H1 (cell line): ENCODE results near the gene UBXN11. TPM values are rescaled to one million over a fixed set of nuclear protein-coding genes. Genes with fewer than 3 reads are reported as not detected.

Experiments
- CTCF ChIA-PET: fragments of 300-600 bp; sonication (Branson Sonifier 250); formaldehyde crosslinking; loops from one replicate; lab custom pipeline; 2021; ENCODE audit not compliant: partially characterized antibody; lab: Charles Lee
- POLR2A ChIA-PET: fragments of 300-600 bp; sonication (Branson Sonifier 250); formaldehyde crosslinking; loops from one replicate; lab custom pipeline; 2021; ENCODE audit warnings: inconsistent platforms; ENCODE audit not compliant: partially characterized antibody; lab: Charles Lee
- DNase-seq, 2 experiments: peaks; one replicate each; pipeline versions ENCODE4 v3.0.0 to v3.0.0-alpha.2; 2010 to 2022; ENCODE audit warnings: low spot score in 2 of 2, low read depth in 1 of 2, mixed read lengths in 1 of 2
- FAIRE-seq: peaks from 2 replicates; lab custom pipeline; 2011; peaks lifted over from hg19 to GRCh38; lab: Jason Lieb, UNC
- H2AFZ ChIP-seq: 2 replicates; pipeline ENCODE4 v1.8.1; 2012; ENCODE audit warnings: low read length, inconsistent platforms
- H2AK5ac ChIP-seq: 2 replicates; pipeline ENCODE4 v1.6.1; 2013; ENCODE audit warnings: low read depth, low read length
- H2BK120ac ChIP-seq: replicated peaks from 2 replicates; pipeline ENCODE3; 2013; ENCODE audit warnings: low read depth, low read length, inconsistent platforms
- H2BK12ac ChIP-seq: 2 replicates; pipeline ENCODE4 v1.6.1; 2013; ENCODE audit warnings: low read depth, low read length
- H2BK15ac ChIP-seq: 2 replicates; pipeline ENCODE4 v1.6.1; 2013; ENCODE audit warnings: low read length
- H2BK20ac ChIP-seq: 2 replicates; pipeline ENCODE4 v1.6.1; 2013; ENCODE audit warnings: low read length
- H2BK5ac ChIP-seq: 2 replicates; pipeline ENCODE4 v1.6.1; 2013; ENCODE audit warnings: low read depth, low read length
- H3K14ac ChIP-seq: 2 replicates; pipeline ENCODE4 v1.6.1; 2013; ENCODE audit warnings: inconsistent platforms; ENCODE audit not compliant: insufficient read length
- H3K18ac ChIP-seq: 2 replicates; pipeline ENCODE4 v1.6.1; 2013; ENCODE audit warnings: low read length; ENCODE audit errors: extremely low read depth
- H3K23ac ChIP-seq: 2 replicates; pipeline ENCODE4 v1.6.1; 2013; ENCODE audit warnings: inconsistent platforms; ENCODE audit not compliant: insufficient read length
- H3K23me2 ChIP-seq: 2 replicates; pipeline ENCODE4 v1.6.1; 2013; ENCODE audit warnings: low read depth, low read length
- H3K27ac ChIP-seq: 2 replicates; pipeline ENCODE4 v1.6.1; 2011; ENCODE audit warnings: low read depth, low read length, inconsistent platforms
- H3K27me3 ChIP-seq, 4 experiments: replicated peaks in 1 of 4; 1 replicate in 1 of 4; 2 replicates in 3 of 4; pipeline versions ENCODE4 v1.6.1 to v1.8.1; 2011 to 2013; ENCODE audit warnings: low read length in 3 of 4, mild to moderate bottlenecking in 3 of 4, inconsistent platforms in 2 of 4, mixed read lengths in 2 of 4, moderate library complexity in 1 of 4; ENCODE audit not compliant: control insufficient read depth in 3 of 4, insufficient read depth in 3 of 4; ENCODE audit errors: extremely low read depth in 1 of 4
- H3K36me3 ChIP-seq, 4 experiments: 2 replicates each; pipeline versions ENCODE4 v1.6.1 to v1.8.1; 2011 to 2013; ENCODE audit warnings: mild to moderate bottlenecking in 4 of 4, low read length in 3 of 4, moderate library complexity in 2 of 4, control low read depth in 1 of 4, inconsistent platforms in 1 of 4; ENCODE audit not compliant: insufficient read depth in 4 of 4, control insufficient read depth in 2 of 4
- H3K4ac ChIP-seq: replicated peaks from 2 replicates; pipeline ENCODE3; 2013; ENCODE audit warnings: low read length, low read depth, mixed read lengths, inconsistent platforms; ENCODE audit not compliant: insufficient read length
- H3K4me1 ChIP-seq, 4 experiments: replicated peaks in 1 of 4; 1 replicate in 1 of 4; 2 replicates in 3 of 4; pipeline versions ENCODE4 v1.6.1 to v1.8.1; 2011 to 2013; ENCODE audit warnings: low read length in 3 of 4, inconsistent platforms in 2 of 4, mixed read lengths in 1 of 4; ENCODE audit not compliant: insufficient read depth in 4 of 4, control insufficient read depth in 3 of 4
- H3K4me2 ChIP-seq, 2 experiments: 2 replicates each; pipeline versions ENCODE4 v1.6.1 to v1.8.1; 2011 to 2013; ENCODE audit warnings: low read depth in 2 of 2, low read length in 2 of 2, control low read depth in 1 of 2, inconsistent platforms in 1 of 2, mild to moderate bottlenecking in 1 of 2; ENCODE audit not compliant: insufficient read depth in 1 of 2
- H3K4me3 ChIP-seq, 4 experiments: fragments of 200-600, 300-600 bp in 1 of 4; sonication (generic), shearing (Covaris generic), sonication (Bioruptor Twin) in 1 of 4; 2 replicates each; pipeline versions ENCODE4 v1.5.1 to v1.8.1; 2011 to 2016; ENCODE audit warnings: low read length in 4 of 4, low read depth in 3 of 4, control low read depth in 2 of 4, inconsistent platforms in 2 of 4, mild to moderate bottlenecking in 2 of 4, mixed read lengths in 1 of 4, moderate library complexity in 1 of 4; ENCODE audit not compliant: insufficient read depth in 2 of 4; ENCODE audit errors: extremely low read depth in 1 of 4
- H3K56ac ChIP-seq: replicated peaks from 2 replicates; pipeline ENCODE3; 2013; ENCODE audit warnings: low read depth, mild to moderate bottlenecking, mixed read lengths, low read length, inconsistent platforms; ENCODE audit not compliant: insufficient read length
- H3K79me1 ChIP-seq: 2 replicates; pipeline ENCODE4 v1.6.1; 2013; ENCODE audit warnings: low read depth, low read length, control low read depth
- H3K79me2 ChIP-seq, 2 experiments: 2 replicates each; pipeline versions ENCODE4 v1.6.1 to v1.8.1; 2012 to 2013; ENCODE audit warnings: low read length in 2 of 2, mild to moderate bottlenecking in 2 of 2, inconsistent platforms in 1 of 2; ENCODE audit not compliant: insufficient read depth in 2 of 2, control insufficient read depth in 1 of 2
- H3K9ac ChIP-seq, 4 experiments: replicated peaks in 1 of 4; 1 replicate in 1 of 4; 2 replicates in 3 of 4; pipeline versions ENCODE4 v1.6.1 to v1.8.1; 2011 to 2013; ENCODE audit warnings: low read depth in 3 of 4, low read length in 3 of 4, control low read depth in 2 of 4, mild to moderate bottlenecking in 2 of 4, moderate library complexity in 2 of 4, inconsistent platforms in 1 of 4; ENCODE audit errors: extremely low read depth in 1 of 4
- H3K9me3 ChIP-seq, 2 experiments: 2 replicates each; pipeline versions ENCODE4 v1.6.1 to v1.8.1; 2012 to 2013; ENCODE audit warnings: mild to moderate bottlenecking in 2 of 2, moderate library complexity in 2 of 2, control low read depth in 1 of 2, inconsistent platforms in 1 of 2, low read depth in 1 of 2, low read length in 1 of 2, mixed read lengths in 1 of 2; ENCODE audit not compliant: insufficient read depth in 2 of 2
- H4K20me1 ChIP-seq, 2 experiments: replicated peaks in 1 of 2; 2 replicates each; pipeline versions ENCODE3 to v1.8.1; 2011 to 2013; ENCODE audit warnings: inconsistent platforms in 2 of 2, low read length in 2 of 2, mild to moderate bottlenecking in 1 of 2; ENCODE audit not compliant: insufficient read depth in 2 of 2, control insufficient read depth in 1 of 2
- H4K5ac ChIP-seq: 2 replicates; pipeline ENCODE4 v1.6.1; 2013; ENCODE audit warnings: low read length, low read depth, mixed read lengths, inconsistent platforms; ENCODE audit not compliant: insufficient read length
- H4K8ac ChIP-seq: 2 replicates; pipeline ENCODE4 v1.8.0; 2013; ENCODE audit warnings: mild to moderate bottlenecking, moderate library complexity, low read length, inconsistent platforms; ENCODE audit not compliant: insufficient read depth; ENCODE audit errors: extremely low read depth
- H4K91ac ChIP-seq: replicated peaks from 2 replicates; pipeline ENCODE3; 2013; ENCODE audit warnings: low read length, mixed read lengths, inconsistent platforms; ENCODE audit not compliant: insufficient read length
- ATF2 ChIP-seq: IDR thresholded peaks from 2 replicates; pipeline ENCODE4 v1.6.1; 2012; ENCODE audit warnings: low read length, inconsistent platforms
- CBX8 ChIP-seq: fragments of 300-800, 300-1000 bp; sonication (generic); IDR thresholded peaks from 2 replicates; pipeline ENCODE4 v1.7.1; 2016; ENCODE audit warnings: low read depth, low read length, borderline replicate concordance
- CEBPB ChIP-seq: IDR thresholded peaks from 2 replicates; pipeline ENCODE4 v1.6.1; 2012; ENCODE audit warnings: low read depth, low read length
- EP300 ChIP-seq, 2 experiments: IDR thresholded peaks; 1 replicate in 1 of 2; 2 replicates in 1 of 2; pipeline ENCODE4 v1.6.1; 2011 to 2012; ENCODE audit warnings: low read depth in 2 of 2, low read length in 2 of 2, mild to moderate bottlenecking in 2 of 2, borderline replicate concordance in 1 of 2, inconsistent platforms in 1 of 2, moderate library complexity in 1 of 2
- GABPA ChIP-seq: IDR thresholded peaks from 2 replicates; pipeline ENCODE4 v1.6.1; 2011; ENCODE audit warnings: mild to moderate bottlenecking, low read length, moderate library complexity, borderline replicate concordance; ENCODE audit not compliant: insufficient read depth
- KDM1A ChIP-seq: fragments of 200-600, 300-600 bp; sonication (generic); IDR thresholded peaks from 2 replicates; pipeline ENCODE4 v1.7.1; 2016; ENCODE audit warnings: mild to moderate bottlenecking, low read length, borderline replicate concordance
- KDM4A ChIP-seq: IDR thresholded peaks from one replicate; pipeline ENCODE4 v1.7.1; 2012; ENCODE audit warnings: low read depth, mild to moderate bottlenecking, moderate library complexity, low read length, inconsistent platforms; ENCODE audit not compliant: severe bottlenecking
- SP2 ChIP-seq: IDR thresholded peaks from 2 replicates; pipeline ENCODE4 v1.6.1; 2012; ENCODE audit warnings: mild to moderate bottlenecking, low read length, inconsistent platforms
- SP4 ChIP-seq: IDR thresholded peaks from 2 replicates; pipeline ENCODE4 v1.6.1; 2012; ENCODE audit warnings: low read length, inconsistent platforms
- TCF12 ChIP-seq: IDR thresholded peaks from 2 replicates; pipeline ENCODE4 v1.6.1; 2011; ENCODE audit warnings: low read depth, mild to moderate bottlenecking, low read length
- WGBS, 2 experiments: shearing (Covaris generic) in 1 of 2; methylation state at CpG; one replicate each; pipeline versions ENCODE4 v1.1.6 to v1.1.7; 2013 to 2015; ENCODE audit warnings: low lambda C conversion rate in 2 of 2, mixed read lengths in 2 of 2, inconsistent platforms in 1 of 2, low coverage in 1 of 2, missing lambda C conversion rate in 1 of 2; ENCODE audit not compliant: insufficient replicate concordance in 2 of 2, insufficient coverage in 1 of 2, insufficient read length in 1 of 2; ENCODE audit errors: extremely low coverage in 1 of 2, missing lambda C conversion rate in 1 of 2; 5-methylcytosine and 5-hydroxymethylcytosine counted together
- polyA plus RNA-seq, 7 experiments: library from polyadenylated mRNA; depleted of rRNA in 3 of 7; stranded (reverse) in 5 of 7; unstranded in 2 of 7; fragments of >200 nt in 5 of 7; fragments of 200-250 nt in 2 of 7; gene quantifications; 1 replicate in 5 of 7; 2 replicates in 1 of 7; 4 replicates in 1 of 7; pipeline versions ENCODE4 v1.2.1 to v1.2.3, GENCODE V29; 2011 to 2013; ENCODE audit warnings: missing spikeins in 2 of 7, mixed read lengths in 2 of 7
- total RNA-seq: library from RNA; stranded (reverse); fragmentation: NEBNext Ultra II Directional; extraction: Animal tissue kit (Norgen Biotek cat#: 25700); gene quantifications from 2 replicates; pipeline ENCODE4 v1.2.1, GENCODE V29; 2021

UBXN11 gene
- total and polyA plus RNA-seq, 2 of the 8 experiments (the other 6 are each of a cell fraction or from before 2014, with no cell fraction given) = 6.3 to 10.4 TPM

GRCh38 chr1:26302733-26303405 is 3.6 kb downstream of the UBXN11 start:
- H3K14ac ChIP-seq = no peak overlapping the region
- no peak for FAIRE-seq
- ChIA-PET CTCF (interaction anchor here (0.7 to 57.0 kb wide), 3 partner anchors 10 to 88 kb away, joined by 3 to 1530 read pairs (median 1530); partner anchors contain the start of genes CD52, SH3BGRL3 and UBXN11), POLR2A (interaction anchor here (1.1 to 1.6 kb wide), 3 partner anchors 9 to 114 kb away, joined by 3 read pairs; no protein-coding TSS in a partner anchor)
- no peak overlapping the region for H4K5ac ChIP-seq
- H3K27ac ChIP-seq = no peak overlapping the region
- H3K4me3 ChIP-seq = no peak overlapping the region
- TF ChIP-seq KDM4A = no peak
- TF ChIP-seq TCF12 = no peak
- TF ChIP-seq GABPA = no peak
- no peak for TF ChIP-seq CBX8
- no peak for TF ChIP-seq SP4
- no peak for TF ChIP-seq ATF2
- no peak for TF ChIP-seq KDM1A
- no peak for TF ChIP-seq EP300 (IDR thresholded peaks at IDR 0.05; ENCODE audit: borderline replicate concordance in 1 of 2, low read depth in 2 of 2, low read length in 2 of 2)
- no peak for TF ChIP-seq CEBPB
- no peak for TF ChIP-seq SP2
- H3K79me2 ChIP-seq = no peaks in the 10 kb centered on the region
- no peak overlapping the region for H3K4me2 ChIP-seq
- H3K18ac ChIP-seq = no peak overlapping the region
- peaks cover 0 to 5% (median 2%) of the 10 kb centered on the region in 4 experiments; a peak in 3 of 7 replicates for H3K4me1 ChIP-seq
- H3K27me3 ChIP-seq = no peaks in the 10 kb centered on the region
- no peak overlapping the region for H4K91ac ChIP-seq
- H3K23me2 ChIP-seq = peaks cover 9% of the 10 kb centered on the region
- H3K23ac ChIP-seq = no peak overlapping the region
- H2AK5ac ChIP-seq = no peak overlapping the region
- H3K79me1 ChIP-seq = no peaks in the 10 kb centered on the region
- peak overlapping the region; percentile 41; the same call in 1 of the 2 replicates for H4K8ac ChIP-seq
- H3K9me3 ChIP-seq = no peaks in the 10 kb centered on the region
- no peak overlapping the region for H2BK120ac ChIP-seq
- no peak overlapping the region for H2BK5ac ChIP-seq
- H3K9ac ChIP-seq = no peak overlapping the region
- no peak overlapping the region for H2BK12ac ChIP-seq
- H4K20me1 ChIP-seq = peaks cover 0 to 3% of the 10 kb centered on the region in 2 experiments
- H3K36me3 ChIP-seq = no peaks in the 10 kb centered on the region
- H2AFZ ChIP-seq = no peak overlapping the region
- no peak overlapping the region for H2BK15ac ChIP-seq
- H3K4ac ChIP-seq = no peak overlapping the region
- WGBS, 2 experiments = 74% methylated on average over 8 of the region's 8 CpGs; no CpG with 5 or more reads in 1 of the 2 experiments
- DNase-seq = no peak
- H3K56ac ChIP-seq = no peak overlapping the region
- no peak overlapping the region for H2BK20ac ChIP-seq
